Measurements from ENCODE around the gene ZNF431.
"Not testable (repeated sequence)": the region's sequence is repeated elsewhere in the genome, so short reads cannot be mapped to it uniquely, and the experiment has no call there.

ZNF431 gene

GRCh38 chr19:21141787-21142464 is at the start of gene ZNF431:
Gene ZNF431, plus strand, starts transcription at chr19:21142040. Its CDS starts 144 bp downstream, at chr19:21142184.
- DNase-seq (ENCODE audit: low spot score) = peak; percentile 91

- DNase-seq (ENCODE audit: low spot score) = no peak
These were observed 49.7 kb upstream of the ZNF431 start for GRCh38 chr19:21092109-21092508.

GRCh38 chr19:21094347-21095025 is 47.4 kb upstream of the ZNF431 start:
- no peak for DNase-seq (ENCODE audit: low spot score)

GRCh38 chr19:21098291-21098690 is 43.5 kb upstream of the ZNF431 start:
- DNase-seq (ENCODE audit: low spot score) = no peak

- DNase-seq (ENCODE audit: low spot score) = no peak
These were observed 40.2 kb upstream of the ZNF431 start for GRCh38 chr19:21101521-21102242.

- DNase-seq (ENCODE audit: low spot score) = no peak
These were observed 32.7 kb upstream of the ZNF431 start for GRCh38 chr19:21109116-21109515.

- DNase-seq (ENCODE audit: low spot score) = no peak
These were observed 31.7 kb upstream of the ZNF431 start for GRCh38 chr19:21110183-21110582.

- no peak for DNase-seq (ENCODE audit: low spot score)
These were observed 26.4 kb upstream of the ZNF431 start for GRCh38 chr19:21115430-21115829.

GRCh38 chr19:21117041-21117907 is 24.6 kb upstream of the ZNF431 start:
- no peak for DNase-seq (ENCODE audit: low spot score)

- no peak for DNase-seq (ENCODE audit: low spot score)
These were observed 15.8 kb upstream of the ZNF431 start for GRCh38 chr19:21126078-21126477.

- no peak for DNase-seq (ENCODE audit: low spot score)
These were observed 14.8 kb upstream of the ZNF431 start for GRCh38 chr19:21127001-21127400.

- DNase-seq (ENCODE audit: low spot score) = no peak
These were observed 13.9 kb upstream of the ZNF431 start for GRCh38 chr19:21127898-21128297.

- no peak for DNase-seq (ENCODE audit: low spot score)
These were observed 12.7 kb upstream of the ZNF431 start for GRCh38 chr19:21128901-21129698.

- no peak for DNase-seq (ENCODE audit: low spot score)
These were observed 11.6 kb upstream of the ZNF431 start for GRCh38 chr19:21130097-21130775.

- DNase-seq (ENCODE audit: low spot score) = no peak
These were observed 8.2 kb upstream of the ZNF431 start for GRCh38 chr19:21133633-21134032.

GRCh38 chr19:21134934-21135366 is 6.9 kb upstream of the ZNF431 start:
- DNase-seq (ENCODE audit: low spot score) = no peak

GRCh38 chr19:21135433-21135832 is 6.4 kb upstream of the ZNF431 start:
- DNase-seq (ENCODE audit: low spot score) = no peak

- no peak for DNase-seq (ENCODE audit: low spot score)
These were observed 3.7 kb upstream of the ZNF431 start for GRCh38 chr19:21138130-21138529.

GRCh38 chr19:21141006-21141405 is 834 bp upstream of the ZNF431 start:
- not testable (repeated sequence) for DNase-seq (ENCODE audit: low spot score)

- no peak for DNase-seq (ENCODE audit: low spot score)
These were observed 1.6 kb downstream of the ZNF431 start for GRCh38 chr19:21143428-21143827.

- DNase-seq (ENCODE audit: low spot score) = no peak
These were observed 2.0 kb downstream of the ZNF431 start for GRCh38 chr19:21143854-21144253.

Measured in kidney capillary endothelial cell (primary cell).